Stimulated activated CD8-positive, alpha-beta memory T cell treated with anti-CD3 and anti-CD28 coated beads, Interleukin-2, amount 100 ng/mL, for 1 hour (primary cell): ENCODE data around the gene INVS.
"Not testable (repeated sequence)": the region's sequence is repeated elsewhere in the genome, so short reads cannot be mapped to it uniquely, and the experiment has no call there.

ENCODE experiments used
- DNase-seq, 2 donors: peaks; one replicate each; pipeline ENCODE4 v3.0.0-alpha.2; 2020; ENCODE audit warnings: low read depth in 2 of 2

INVS gene

GRCh38 chr9:100120286-100120685 is 21.2 kb downstream of the INVS start:
- DNase-seq, result no peak

DNA sequence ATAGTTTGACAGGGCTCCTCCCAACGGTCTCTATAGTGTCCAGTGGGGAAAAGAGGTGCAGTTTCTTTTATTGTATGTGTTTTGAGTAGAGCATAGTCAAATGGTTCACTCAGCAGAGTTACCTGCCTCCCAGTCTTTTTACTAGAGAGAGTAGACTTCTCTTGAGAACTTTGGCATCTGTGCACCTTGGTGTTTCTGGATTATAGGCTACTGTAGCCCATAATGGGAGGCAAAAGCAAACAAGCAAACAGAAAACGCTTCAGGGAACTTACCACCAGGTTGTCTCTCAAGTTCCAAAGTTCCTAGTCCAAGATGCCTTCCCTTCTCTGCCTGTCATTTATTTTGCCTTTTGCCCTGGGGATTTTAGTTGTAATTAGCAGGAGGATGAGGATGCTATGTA is 26.2 kb downstream of the INVS start:
- DNase-seq, result no peak

- DNase-seq, result no peak
Observed at GRCh38 chr9:100125910-100126309, 26.9 kb downstream of the INVS start.

- DNase-seq, result no peak
Observed at GRCh38 chr9:100126423-100126822, 27.4 kb downstream of the INVS start.

GRCh38 chr9:100129772-100130171 is 30.7 kb downstream of the INVS start:
- no peak for DNase-seq

- DNase-seq, result no peak
Observed at GRCh38 chr9:100131216-100131615, 32.2 kb downstream of the INVS start.

DNA sequence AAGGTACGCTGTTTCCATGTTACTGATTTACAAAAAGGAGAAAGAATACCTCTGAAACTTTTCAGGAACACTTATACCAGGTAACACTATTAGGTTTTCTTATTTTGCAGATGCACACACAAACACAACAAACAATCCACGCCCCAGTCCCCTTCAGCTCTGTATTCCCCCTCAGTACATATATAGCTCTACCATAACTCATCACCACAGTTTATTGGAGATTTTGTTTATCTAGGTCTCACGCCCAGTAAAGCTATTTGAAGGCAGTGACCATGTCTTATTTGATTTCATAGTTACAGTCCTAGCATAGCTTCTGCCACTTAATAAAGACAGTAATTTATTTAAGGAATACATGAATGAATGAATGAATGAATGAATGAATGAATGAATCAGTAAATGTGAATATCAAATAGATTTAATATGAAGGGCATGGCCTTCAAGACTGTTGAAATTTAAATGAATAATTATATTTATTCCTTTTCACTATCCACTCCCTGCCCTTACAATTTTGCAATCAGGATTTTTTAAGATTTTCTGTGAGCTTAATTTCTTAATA is 32.9 kb downstream of the INVS start:
- no peak for DNase-seq

GRCh38 chr9:100134731-100135130 is 35.7 kb downstream of the INVS start:
- no peak for DNase-seq

DNA sequence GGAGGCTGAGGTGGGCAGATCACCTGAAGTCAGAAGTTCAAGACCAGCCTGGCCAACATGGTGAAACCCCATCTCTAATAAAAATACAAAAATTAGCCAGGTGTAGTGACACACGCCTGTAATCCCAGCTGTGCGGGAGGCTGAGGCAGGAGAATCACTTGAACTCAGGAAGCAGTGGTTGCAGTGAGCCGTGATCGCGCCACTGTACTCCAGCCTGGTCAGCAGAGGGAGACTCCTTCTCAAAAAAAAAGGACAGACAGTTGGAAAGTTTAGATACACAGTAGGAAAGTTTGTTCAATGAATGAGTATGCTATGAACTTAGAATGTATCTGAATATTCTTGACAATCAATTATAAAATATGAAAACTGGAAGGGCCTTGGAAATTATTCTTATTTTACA is 37.8 kb downstream of the INVS start:
- DNase-seq, result not testable (repeated sequence)

- DNase-seq, result not testable (repeated sequence)
Observed at GRCh38 chr9:100140303-100140702, 41.3 kb downstream of the INVS start.

- not testable (repeated sequence) for DNase-seq
Observed at GRCh38 chr9:100141862-100142261, 42.8 kb downstream of the INVS start.

DNA sequence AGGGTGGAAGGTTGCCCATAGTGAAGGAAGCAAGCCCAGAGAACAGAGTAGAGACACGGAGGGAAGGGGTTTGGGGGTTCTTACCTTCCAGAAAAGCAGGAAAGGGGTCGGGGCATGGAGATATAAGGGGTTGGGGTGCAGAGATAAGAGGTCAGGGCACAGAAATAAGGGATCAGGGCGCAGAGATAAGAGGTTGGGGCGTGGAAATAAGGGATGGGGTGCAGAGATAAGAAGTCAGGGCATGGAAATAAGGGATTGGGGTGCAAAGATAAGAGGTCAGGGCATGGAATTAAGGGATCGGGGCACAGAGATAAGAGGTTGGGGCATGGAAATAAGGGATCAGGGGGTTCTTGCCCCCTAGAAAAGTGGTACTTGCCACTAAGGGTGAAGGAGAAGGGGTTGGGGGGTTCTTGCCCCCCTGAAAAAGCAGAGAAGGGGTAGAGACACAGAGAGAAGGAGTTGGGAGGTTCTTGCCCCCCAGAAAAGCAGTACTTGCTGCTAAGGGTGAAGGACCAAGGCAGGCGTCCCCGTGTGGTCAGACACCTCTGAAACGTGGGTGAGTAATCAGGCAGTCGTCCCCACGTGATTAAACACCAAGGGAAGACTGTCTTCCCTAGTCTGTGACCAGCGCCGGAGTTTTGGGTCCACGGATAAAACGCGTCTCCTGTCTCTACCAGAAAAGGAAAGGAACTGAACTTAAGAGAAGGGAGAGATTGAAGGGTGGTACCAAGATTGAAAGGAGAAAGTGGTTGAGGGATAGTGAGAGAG is 46.3 kb downstream of the INVS start:
- not testable (repeated sequence) for DNase-seq

GRCh38 chr9:100145976-100146375 is 46.9 kb downstream of the INVS start:
- not testable (repeated sequence) for DNase-seq

DNA sequence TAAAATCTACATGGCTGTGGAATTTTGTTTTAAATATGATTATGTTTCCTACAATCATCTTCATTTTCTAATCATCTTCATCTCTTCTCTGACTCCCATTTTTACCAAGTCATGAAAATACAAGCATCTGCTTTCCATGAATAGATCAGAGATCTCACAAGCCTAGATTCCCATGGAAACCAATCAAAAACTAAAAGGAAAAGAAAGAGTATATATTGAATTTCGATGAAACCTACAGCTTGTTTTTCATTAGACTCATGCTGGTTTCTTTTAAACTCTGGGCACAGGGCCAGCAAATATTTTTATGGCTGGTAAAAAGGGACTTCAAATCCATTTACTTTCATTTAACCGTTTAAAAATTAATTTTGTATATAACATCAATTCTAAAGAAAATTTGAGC is 51.2 kb downstream of the INVS start:
- no peak for DNase-seq

GRCh38 chr9:100160021-100160420 is 61.0 kb downstream of the INVS start:
- no peak for DNase-seq

DNA sequence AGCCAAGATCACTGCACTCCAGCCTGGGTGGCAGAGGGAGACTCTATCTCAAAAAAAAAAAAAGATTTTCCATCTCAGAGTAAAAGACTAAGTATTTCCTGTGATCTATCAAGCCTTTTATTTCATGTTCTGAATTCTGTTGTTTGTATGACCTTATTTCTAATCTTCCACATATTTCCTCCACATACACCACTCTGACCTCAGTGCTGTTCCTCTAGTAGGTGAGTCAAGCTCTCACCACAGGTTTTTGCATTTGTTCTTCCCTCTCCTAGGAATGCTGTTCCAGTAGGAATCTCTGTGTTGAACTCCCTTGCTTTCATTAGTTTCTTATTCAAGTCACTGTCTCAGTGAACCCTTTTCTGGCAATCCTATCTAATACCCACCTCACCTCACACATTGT is 68.1 kb downstream of the INVS start:
- DNase-seq, result no peak

GRCh38 chr9:100167915-100168654 is 69.0 kb downstream of the INVS start:
- no peak for DNase-seq

DNA sequence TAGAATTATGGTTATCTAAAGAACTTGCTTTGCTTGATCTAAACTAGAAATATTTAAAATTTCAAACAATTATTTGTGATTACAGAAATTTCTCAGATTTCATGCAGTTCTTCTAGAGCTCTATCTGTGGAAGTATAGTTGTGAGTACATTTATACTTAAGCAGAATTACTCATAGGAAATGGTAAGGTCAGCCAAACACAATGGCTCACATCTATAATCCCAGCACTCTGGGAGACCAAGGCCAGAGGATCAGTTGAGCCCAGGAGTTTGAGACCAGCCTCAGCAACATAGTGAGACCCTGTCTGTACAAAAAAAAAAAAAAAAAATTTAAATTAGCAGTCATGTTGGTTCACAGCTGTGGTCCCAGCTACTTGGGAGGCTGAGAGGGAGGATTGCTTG is 71.0 kb downstream of the INVS start:
- no peak for DNase-seq

DNA sequence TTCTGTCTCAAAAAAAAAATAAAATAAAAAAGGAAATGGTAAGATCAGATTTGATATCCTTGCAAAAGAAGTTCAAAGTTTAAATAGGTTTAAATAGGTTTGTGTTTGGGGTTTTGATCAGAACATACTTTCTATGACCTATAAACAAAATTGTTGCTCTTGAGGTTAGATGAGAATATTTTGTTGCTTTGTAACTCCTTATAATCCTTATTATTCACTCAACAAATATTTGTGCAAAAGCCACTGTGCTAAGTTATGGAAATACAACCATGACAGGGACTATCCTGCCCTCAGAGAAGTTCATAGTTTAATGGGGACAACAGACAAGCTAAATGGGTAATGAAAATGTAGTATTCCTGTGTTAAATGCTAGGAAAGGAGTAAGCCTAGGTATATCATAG is 71.5 kb downstream of the INVS start:
- no peak for DNase-seq

DNA sequence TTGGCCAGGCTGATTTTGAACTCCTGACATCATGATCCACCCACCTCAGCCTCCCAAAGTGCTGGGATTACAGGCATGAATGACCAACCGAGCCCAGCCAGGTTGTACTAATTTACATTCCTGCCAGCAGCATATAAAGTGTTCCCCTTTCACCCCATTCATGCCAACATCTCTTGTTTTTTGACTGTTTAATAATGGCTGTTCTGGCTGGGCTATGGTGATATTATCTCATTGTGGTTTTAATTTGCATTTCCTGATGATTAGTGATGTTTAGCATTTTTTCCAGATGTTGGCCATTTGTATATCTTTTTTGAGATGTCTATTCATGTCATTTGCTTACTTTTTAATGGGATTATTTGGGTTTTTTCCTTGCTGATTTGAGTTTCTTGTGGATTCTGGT is 87.3 kb downstream of the INVS start:
- DNase-seq, result no peak

DNA sequence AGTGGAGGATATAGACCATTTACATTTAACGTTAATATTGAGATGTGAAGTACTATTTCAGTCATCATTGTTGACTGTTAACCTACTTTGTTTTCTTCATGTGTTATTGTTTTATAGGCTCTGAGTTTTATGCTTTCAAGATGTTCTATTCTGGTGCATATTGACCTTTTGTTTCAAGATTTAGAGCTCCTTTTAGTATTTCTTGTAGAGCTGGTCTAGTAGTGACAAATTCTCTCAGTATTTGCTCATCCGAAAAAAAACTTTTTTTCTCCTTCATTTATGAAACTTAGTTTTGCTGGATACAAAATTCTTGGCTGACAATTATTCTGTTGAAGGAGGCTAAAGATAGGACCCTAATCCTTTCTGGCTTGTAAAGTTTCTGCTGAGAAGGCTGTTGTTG is 91.3 kb downstream of the INVS start:
- DNase-seq, result no peak

- no peak for DNase-seq
Observed at GRCh38 chr9:100191264-100191663, 92.2 kb downstream of the INVS start.

- no peak for DNase-seq
Observed at GRCh38 chr9:100193078-100193477, 94.0 kb downstream of the INVS start.
